Osteoblast (primary cell): ENCODE measurements around the gene TMEM201. TPM values are rescaled to one million over a fixed set of nuclear protein-coding genes. Genes with fewer than 3 reads are reported as not detected.
A peak's percentile ranks its signal among the peaks of the same experiment; 100 is the strongest.

Source experiments
- DNase-seq: peaks from one replicate; pipeline ENCODE4 v3.0.0; 2011; ENCODE audit warnings: low spot score, mixed read lengths; ENCODE audit not compliant: insufficient read length; ENCODE audit errors: missing footprints
- H2AFZ ChIP-seq: 2 replicates; pipeline ENCODE4 v1.6.0; 2011; ENCODE audit warnings: mild to moderate bottlenecking, low read length
- H3K27ac ChIP-seq: 2 replicates; pipeline ENCODE4 v1.5.1; 2011; ENCODE audit warnings: mild to moderate bottlenecking, low read depth, low read length, moderate library complexity
- H3K27me3 ChIP-seq: 2 replicates; pipeline ENCODE4 v1.6.0; 2012; ENCODE audit warnings: mild to moderate bottlenecking, control low read depth, inconsistent platforms, low read length, moderate library complexity; ENCODE audit not compliant: insufficient read depth
- H3K36me3 ChIP-seq: 2 replicates; pipeline ENCODE4 v1.5.1; 2011; ENCODE audit warnings: mild to moderate bottlenecking, low read length, control low read depth, moderate library complexity; ENCODE audit not compliant: insufficient read depth
- H3K4me1 ChIP-seq: 2 replicates; pipeline ENCODE4 v1.5.1; 2011; ENCODE audit warnings: mild to moderate bottlenecking, low read length, control low read depth, moderate library complexity; ENCODE audit not compliant: insufficient read depth
- H3K4me2 ChIP-seq: 2 replicates; pipeline ENCODE4 v1.6.0; 2011; ENCODE audit warnings: mild to moderate bottlenecking, low read length; ENCODE audit not compliant: insufficient read depth
- H3K4me3 ChIP-seq: fragments of 200-600 bp; sonication (generic); 3 replicates; pipeline ENCODE4 v1.5.1; 2012; ENCODE audit warnings: mild to moderate bottlenecking, low read length, inconsistent platforms; ENCODE audit not compliant: insufficient read depth
- H3K79me2 ChIP-seq: 2 replicates; pipeline ENCODE4 v1.6.0; 2012; ENCODE audit warnings: mild to moderate bottlenecking, low read length, control low read depth, inconsistent platforms; ENCODE audit not compliant: insufficient read depth
- H3K9me3 ChIP-seq: 2 replicates; pipeline ENCODE4 v1.5.1; 2011; ENCODE audit warnings: low read depth, low read length, control low read depth
- H4K20me1 ChIP-seq: 2 replicates; pipeline ENCODE4 v1.6.0; 2012; ENCODE audit warnings: mild to moderate bottlenecking, low read length, control low read depth; ENCODE audit not compliant: insufficient read depth
- total RNA-seq: library from RNA; depleted of rRNA; stranded (reverse); fragments of >200 nt; gene quantifications from 2 replicates; pipeline ENCODE4 v1.2.3, GENCODE V29; 2012
- TF ChIP-seq, protein P1 (sequence below): IDR thresholded peaks from 2 replicates; pipeline ENCODE4 v1.5.1; 2011; ENCODE audit warnings: mild to moderate bottlenecking, low read depth, low read length, moderate library complexity; ENCODE audit errors: extremely low read depth

TMEM201 gene
- total RNA-seq, 1 donor = 6.2 TPM

- Histone ChIP-seq H3K4me1 (peaks cover 13% of the 10 kb centered on the region), H3K4me2 (no peak overlapping the region), H3K36me3 (no peaks in the 10 kb centered on the region), H3K9me3 (no peaks in the 10 kb centered on the region), H3K4me3 (no peak overlapping the region), H3K27ac (no peak overlapping the region), H3K27me3 (peaks cover 25% of the 10 kb centered on the region), H2AFZ (no peak overlapping the region), H4K20me1 (no peaks in the 10 kb centered on the region), H3K79me2 (no peaks in the 10 kb centered on the region)
- TF ChIP-seq, protein P1, sequence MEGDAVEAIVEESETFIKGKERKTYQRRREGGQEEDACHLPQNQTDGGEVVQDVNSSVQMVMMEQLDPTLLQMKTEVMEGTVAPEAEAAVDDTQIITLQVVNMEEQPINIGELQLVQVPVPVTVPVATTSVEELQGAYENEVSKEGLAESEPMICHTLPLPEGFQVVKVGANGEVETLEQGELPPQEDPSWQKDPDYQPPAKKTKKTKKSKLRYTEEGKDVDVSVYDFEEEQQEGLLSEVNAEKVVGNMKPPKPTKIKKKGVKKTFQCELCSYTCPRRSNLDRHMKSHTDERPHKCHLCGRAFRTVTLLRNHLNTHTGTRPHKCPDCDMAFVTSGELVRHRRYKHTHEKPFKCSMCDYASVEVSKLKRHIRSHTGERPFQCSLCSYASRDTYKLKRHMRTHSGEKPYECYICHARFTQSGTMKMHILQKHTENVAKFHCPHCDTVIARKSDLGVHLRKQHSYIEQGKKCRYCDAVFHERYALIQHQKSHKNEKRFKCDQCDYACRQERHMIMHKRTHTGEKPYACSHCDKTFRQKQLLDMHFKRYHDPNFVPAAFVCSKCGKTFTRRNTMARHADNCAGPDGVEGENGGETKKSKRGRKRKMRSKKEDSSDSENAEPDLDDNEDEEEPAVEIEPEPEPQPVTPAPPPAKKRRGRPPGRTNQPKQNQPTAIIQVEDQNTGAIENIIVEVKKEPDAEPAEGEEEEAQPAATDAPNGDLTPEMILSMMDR = no peak
- DNase-seq = no peak
Observed at GRCh38 chr1:9655836-9656235, 67.1 kb downstream of the TMEM201 start.

- Histone ChIP-seq H2AFZ (no peak overlapping the region), H3K27me3 (peaks cover 18% of the 10 kb centered on the region), H3K27ac (no peak overlapping the region), H3K36me3 (no peaks in the 10 kb centered on the region), H3K79me2 (no peaks in the 10 kb centered on the region), H3K4me3 (no peak overlapping the region), H3K9me3 (no peaks in the 10 kb centered on the region), H4K20me1 (no peaks in the 10 kb centered on the region), H3K4me1 (peaks cover 10% of the 10 kb centered on the region), H3K4me2 (no peak overlapping the region)
- DNase-seq = peak; percentile 58
- TF ChIP-seq, protein P1 = no peak
Observed at GRCh38 chr1:9657521-9658032, 68.9 kb downstream of the TMEM201 start.

DNA sequence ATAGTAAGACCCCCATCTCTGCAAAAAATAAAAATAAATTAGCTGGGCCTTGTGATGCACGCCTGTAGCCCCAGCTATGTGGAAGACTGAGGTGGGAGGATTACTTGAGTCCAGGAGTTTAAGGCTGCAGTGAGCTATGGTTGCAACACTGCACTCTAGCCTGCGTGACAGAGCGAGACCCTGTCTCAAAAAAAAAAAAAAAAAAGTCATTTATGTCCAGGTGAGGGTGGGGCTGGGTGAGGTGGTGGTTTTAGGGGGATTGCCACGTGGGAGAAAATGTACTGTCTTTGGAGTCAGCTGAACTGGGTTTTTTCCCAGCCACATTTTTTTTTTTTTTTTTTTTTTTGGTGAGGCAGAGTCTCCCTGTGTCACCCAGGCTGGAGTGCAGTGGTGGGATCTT lies 69.5 kb downstream of the TMEM201 start:
- no peak for DNase-seq
- Histone ChIP-seq H3K4me1 (peaks cover 10% of the 10 kb centered on the region), H3K27me3 (peaks cover 13% of the 10 kb centered on the region), H2AFZ (no peak overlapping the region), H4K20me1 (no peaks in the 10 kb centered on the region), H3K4me2 (no peak overlapping the region), H3K4me3 (no peak overlapping the region), H3K79me2 (no peaks in the 10 kb centered on the region), H3K27ac (no peak overlapping the region), H3K9me3 (no peaks in the 10 kb centered on the region), H3K36me3 (no peaks in the 10 kb centered on the region)
- TF ChIP-seq, protein P1 = no peak

DNA sequence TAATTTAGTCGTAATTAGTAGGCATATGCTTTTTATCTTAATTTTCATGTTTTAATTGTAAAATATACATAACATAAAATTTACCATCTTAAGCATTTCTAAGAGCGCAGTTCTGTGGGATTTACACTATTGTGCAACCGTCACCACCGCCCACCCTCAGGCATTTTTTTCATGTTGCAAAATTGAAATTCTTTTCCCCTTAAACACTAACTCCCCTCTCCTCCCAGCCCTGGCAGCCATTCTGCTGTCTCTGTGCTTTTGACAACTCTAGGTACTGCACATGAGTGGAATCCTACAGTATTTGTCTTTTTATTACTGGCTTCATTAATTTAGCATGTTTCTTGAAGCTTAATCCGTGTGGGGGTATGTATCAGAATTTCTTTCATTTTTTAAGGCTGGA lies 70.6 kb downstream of the TMEM201 start:
- Histone ChIP-seq H3K9me3 (no peaks in the 10 kb centered on the region), H3K27me3 (peaks cover 4% of the 10 kb centered on the region), H3K79me2 (no peaks in the 10 kb centered on the region), H3K36me3 (no peaks in the 10 kb centered on the region), H3K4me2 (peak overlapping the region; percentile 23), H3K27ac (no peak overlapping the region), H3K4me3 (no peak overlapping the region), H3K4me1 (peaks cover 10% of the 10 kb centered on the region), H2AFZ (no peak overlapping the region), H4K20me1 (no peaks in the 10 kb centered on the region)
- DNase-seq = peak; percentile 82
- TF ChIP-seq, protein P1 = no peak
